Activated naive CD8-positive, alpha-beta T cell (primary cell): Measurements from ENCODE around the gene DDX3X.
"Not testable (repeated sequence)": the region's sequence is repeated elsewhere in the genome, so short reads cannot be mapped to it uniquely, and the experiment has no call there.

Experiments
- H3K27ac Mint-ChIP-seq: one replicate; pipeline ENCODE4 v1.8.0; 2021; ENCODE audit warnings: mixed read lengths
- H3K27me3 Mint-ChIP-seq: one replicate; pipeline ENCODE4 v1.8.0; 2021; ENCODE audit warnings: mixed read lengths
- H3K36me3 Mint-ChIP-seq: one replicate; pipeline ENCODE4 v1.8.0; 2021; ENCODE audit warnings: mixed read lengths
- H3K4me1 Mint-ChIP-seq: one replicate; pipeline ENCODE4 v1.8.0; 2021; ENCODE audit warnings: low read depth, mixed read lengths
- H3K4me3 Mint-ChIP-seq: one replicate; pipeline ENCODE4 v1.8.0; 2021; ENCODE audit warnings: mild to moderate bottlenecking, mixed read lengths
- H3K9me3 Mint-ChIP-seq: one replicate; pipeline ENCODE4 v1.8.0; 2021; ENCODE audit warnings: low read depth, mixed read lengths

The DDX3X gene

GRCh38 chrX:41407816-41408215 lies 73.9 kb downstream of the DDX3X start:
- Mint-ChIP-seq H3K27ac (no peak overlapping the region), H3K27me3 (no peaks in the 10 kb centered on the region), H3K4me1 (no peaks in the 10 kb centered on the region), H3K4me3 (no peak overlapping the region), H3K9me3 (no peaks in the 10 kb centered on the region), H3K36me3 (no peaks in the 10 kb centered on the region)

GRCh38 chrX:41408576-41408975 lies 74.6 kb downstream of the DDX3X start:
- Mint-ChIP-seq H3K27me3 (no peaks in the 10 kb centered on the region), H3K4me1 (no peaks in the 10 kb centered on the region), H3K9me3 (no peaks in the 10 kb centered on the region), H3K4me3 (no peak overlapping the region), H3K36me3 (no peaks in the 10 kb centered on the region), H3K27ac (no peak overlapping the region)

- no peaks in the 10 kb centered on the region for H3K9me3 Mint-ChIP-seq
- no peaks in the 10 kb centered on the region for H3K27me3 Mint-ChIP-seq
- H3K4me3 Mint-ChIP-seq: no peak overlapping the region
- H3K4me1 Mint-ChIP-seq: no peaks in the 10 kb centered on the region
- no peak overlapping the region for H3K27ac Mint-ChIP-seq
- no peaks in the 10 kb centered on the region for H3K36me3 Mint-ChIP-seq
Observed at GRCh38 chrX:41409006-41409405, 75.0 kb downstream of the DDX3X start.

- H3K36me3 Mint-ChIP-seq, H3K4me3 Mint-ChIP-seq: not testable (repeated sequence)
Observed at GRCh38 chrX:41411222-41411621, 77.3 kb downstream of the DDX3X start.

GRCh38 chrX:41412261-41413081 lies 78.5 kb downstream of the DDX3X start:
- Mint-ChIP-seq H3K36me3 (no peaks in the 10 kb centered on the region), H3K27ac (no peak overlapping the region), H3K27me3 (no peaks in the 10 kb centered on the region), H3K9me3 (no peaks in the 10 kb centered on the region), H3K4me1 (no peaks in the 10 kb centered on the region), H3K4me3 (no peak overlapping the region)

More at GRCh38 chrX:41411222-41411621, 77.3 kb downstream of the DDX3X start:
- H3K4me1 Mint-ChIP-seq, H3K27me3 Mint-ChIP-seq, H3K9me3 Mint-ChIP-seq, H3K27ac Mint-ChIP-seq: not testable (repeated sequence)
